HuH-7 (cell line): Measurements from ENCODE around the gene GLCCI1.

Experiments used
- DNase-seq: peaks from one replicate; pipeline ENCODE4 v3.0.0; 2011; ENCODE audit warnings: low spot score

The GLCCI1 gene

GRCh38 chr7:7962851-7963250, 5.7 kb upstream of the GLCCI1 start:
- no peak for DNase-seq

- DNase-seq = no peak
Measured at GRCh38 chr7:7964250-7964649, 4.3 kb upstream of the GLCCI1 start.

GRCh38 chr7:7964691-7965090, 3.9 kb upstream of the GLCCI1 start:
- no peak for DNase-seq

GRCh38 chr7:7965301-7965700, 3.3 kb upstream of the GLCCI1 start:
- no peak for DNase-seq

GRCh38 chr7:7966141-7966734, 2.4 kb upstream of the GLCCI1 start:
- no peak for DNase-seq

GRCh38 chr7:7967886-7968543, 581 bp upstream of the GLCCI1 start:
- DNase-seq = no peak

GRCh38 chr7:7969306-7970236, 975 bp downstream of the GLCCI1 start:
- DNase-seq = peak; percentile 58

- DNase-seq = no peak
Measured at GRCh38 chr7:7970237-7970530, 1.6 kb downstream of the GLCCI1 start.

GRCh38 chr7:7970531-7971307, 2.1 kb downstream of the GLCCI1 start:
- peak; percentile 42 for DNase-seq

GRCh38 chr7:7971308-7972040, 2.9 kb downstream of the GLCCI1 start:
- no peak for DNase-seq

- DNase-seq = no peak
Measured at GRCh38 chr7:7972128-7972527, 3.5 kb downstream of the GLCCI1 start.

- no peak for DNase-seq
Measured at GRCh38 chr7:7972922-7973594, 4.5 kb downstream of the GLCCI1 start.

- no peak for DNase-seq
Measured at GRCh38 chr7:7976677-7977076, 8.1 kb downstream of the GLCCI1 start.

GRCh38 chr7:7977774-7978173, 9.2 kb downstream of the GLCCI1 start:
- no peak for DNase-seq

GRCh38 chr7:7978860-7979259, 10.3 kb downstream of the GLCCI1 start:
- DNase-seq = no peak

GRCh38 chr7:7979558-7979957, 11.0 kb downstream of the GLCCI1 start:
- no peak for DNase-seq

GRCh38 chr7:7980134-7980533, 11.5 kb downstream of the GLCCI1 start:
- DNase-seq = no peak

GRCh38 chr7:7982904-7983303, 14.3 kb downstream of the GLCCI1 start:
- no peak for DNase-seq

- no peak for DNase-seq
Measured at GRCh38 chr7:7984424-7984823, 15.8 kb downstream of the GLCCI1 start.

- DNase-seq = no peak
Measured at GRCh38 chr7:7988706-7989105, 20.1 kb downstream of the GLCCI1 start.

GRCh38 chr7:7989133-7989532, 20.5 kb downstream of the GLCCI1 start:
- DNase-seq = no peak
